H1 (cell line): ENCODE data around the gene TRIM67. TPM values are rescaled to one million over a fixed set of nuclear protein-coding genes. Genes with fewer than 3 reads are reported as not detected.

Experiments used
- CTCF ChIA-PET: fragments of 300-600 bp; sonication (Branson Sonifier 250); formaldehyde crosslinking; loops from one replicate; lab custom pipeline; 2021; ENCODE audit not compliant: partially characterized antibody; lab: Charles Lee
- POLR2A ChIA-PET: fragments of 300-600 bp; sonication (Branson Sonifier 250); formaldehyde crosslinking; loops from one replicate; lab custom pipeline; 2021; ENCODE audit warnings: inconsistent platforms; ENCODE audit not compliant: partially characterized antibody; lab: Charles Lee
- DNase-seq, 2 experiments: peaks; one replicate each; pipeline versions ENCODE4 v3.0.0 to v3.0.0-alpha.2; 2010 to 2022; ENCODE audit warnings: low spot score in 2 of 2, low read depth in 1 of 2, mixed read lengths in 1 of 2
- FAIRE-seq: peaks from 2 replicates; lab custom pipeline; 2011; peaks lifted over from hg19 to GRCh38; lab: Jason Lieb, UNC
- H2AFZ ChIP-seq: 2 replicates; pipeline ENCODE4 v1.8.1; 2012; ENCODE audit warnings: low read length, inconsistent platforms
- H2AK5ac ChIP-seq: 2 replicates; pipeline ENCODE4 v1.6.1; 2013; ENCODE audit warnings: low read depth, low read length
- H2BK120ac ChIP-seq: replicated peaks from 2 replicates; pipeline ENCODE3; 2013; ENCODE audit warnings: low read depth, low read length, inconsistent platforms
- H2BK12ac ChIP-seq: 2 replicates; pipeline ENCODE4 v1.6.1; 2013; ENCODE audit warnings: low read depth, low read length
- H2BK15ac ChIP-seq: 2 replicates; pipeline ENCODE4 v1.6.1; 2013; ENCODE audit warnings: low read length
- H2BK20ac ChIP-seq: 2 replicates; pipeline ENCODE4 v1.6.1; 2013; ENCODE audit warnings: low read length
- H2BK5ac ChIP-seq: 2 replicates; pipeline ENCODE4 v1.6.1; 2013; ENCODE audit warnings: low read depth, low read length
- H3K14ac ChIP-seq: 2 replicates; pipeline ENCODE4 v1.6.1; 2013; ENCODE audit warnings: inconsistent platforms; ENCODE audit not compliant: insufficient read length
- H3K18ac ChIP-seq: 2 replicates; pipeline ENCODE4 v1.6.1; 2013; ENCODE audit warnings: low read length; ENCODE audit errors: extremely low read depth
- H3K23ac ChIP-seq: 2 replicates; pipeline ENCODE4 v1.6.1; 2013; ENCODE audit warnings: inconsistent platforms; ENCODE audit not compliant: insufficient read length
- H3K23me2 ChIP-seq: 2 replicates; pipeline ENCODE4 v1.6.1; 2013; ENCODE audit warnings: low read depth, low read length
- H3K27ac ChIP-seq: 2 replicates; pipeline ENCODE4 v1.6.1; 2011; ENCODE audit warnings: low read depth, low read length, inconsistent platforms
- H3K27me3 ChIP-seq, 4 experiments: replicated peaks in 1 of 4; 1 replicate in 1 of 4; 2 replicates in 3 of 4; pipeline versions ENCODE4 v1.6.1 to v1.8.1; 2011 to 2013; ENCODE audit warnings: low read length in 3 of 4, mild to moderate bottlenecking in 3 of 4, inconsistent platforms in 2 of 4, mixed read lengths in 2 of 4, moderate library complexity in 1 of 4; ENCODE audit not compliant: control insufficient read depth in 3 of 4, insufficient read depth in 3 of 4; ENCODE audit errors: extremely low read depth in 1 of 4
- H3K36me3 ChIP-seq, 4 experiments: 2 replicates each; pipeline versions ENCODE4 v1.6.1 to v1.8.1; 2011 to 2013; ENCODE audit warnings: mild to moderate bottlenecking in 4 of 4, low read length in 3 of 4, moderate library complexity in 2 of 4, control low read depth in 1 of 4, inconsistent platforms in 1 of 4; ENCODE audit not compliant: insufficient read depth in 4 of 4, control insufficient read depth in 2 of 4
- H3K4ac ChIP-seq: replicated peaks from 2 replicates; pipeline ENCODE3; 2013; ENCODE audit warnings: low read length, low read depth, mixed read lengths, inconsistent platforms; ENCODE audit not compliant: insufficient read length
- H3K4me1 ChIP-seq, 4 experiments: replicated peaks in 1 of 4; 1 replicate in 1 of 4; 2 replicates in 3 of 4; pipeline versions ENCODE4 v1.6.1 to v1.8.1; 2011 to 2013; ENCODE audit warnings: low read length in 3 of 4, inconsistent platforms in 2 of 4, mixed read lengths in 1 of 4; ENCODE audit not compliant: insufficient read depth in 4 of 4, control insufficient read depth in 3 of 4
- H3K4me2 ChIP-seq, 2 experiments: 2 replicates each; pipeline versions ENCODE4 v1.6.1 to v1.8.1; 2011 to 2013; ENCODE audit warnings: low read depth in 2 of 2, low read length in 2 of 2, control low read depth in 1 of 2, inconsistent platforms in 1 of 2, mild to moderate bottlenecking in 1 of 2; ENCODE audit not compliant: insufficient read depth in 1 of 2
- H3K4me3 ChIP-seq, 4 experiments: fragments of 200-600, 300-600 bp in 1 of 4; sonication (generic), shearing (Covaris generic), sonication (Bioruptor Twin) in 1 of 4; 2 replicates each; pipeline versions ENCODE4 v1.5.1 to v1.8.1; 2011 to 2016; ENCODE audit warnings: low read length in 4 of 4, low read depth in 3 of 4, control low read depth in 2 of 4, inconsistent platforms in 2 of 4, mild to moderate bottlenecking in 2 of 4, mixed read lengths in 1 of 4, moderate library complexity in 1 of 4; ENCODE audit not compliant: insufficient read depth in 2 of 4; ENCODE audit errors: extremely low read depth in 1 of 4
- H3K56ac ChIP-seq: replicated peaks from 2 replicates; pipeline ENCODE3; 2013; ENCODE audit warnings: low read depth, mild to moderate bottlenecking, mixed read lengths, low read length, inconsistent platforms; ENCODE audit not compliant: insufficient read length
- H3K79me1 ChIP-seq: 2 replicates; pipeline ENCODE4 v1.6.1; 2013; ENCODE audit warnings: low read depth, low read length, control low read depth
- H3K79me2 ChIP-seq, 2 experiments: 2 replicates each; pipeline versions ENCODE4 v1.6.1 to v1.8.1; 2012 to 2013; ENCODE audit warnings: low read length in 2 of 2, mild to moderate bottlenecking in 2 of 2, inconsistent platforms in 1 of 2; ENCODE audit not compliant: insufficient read depth in 2 of 2, control insufficient read depth in 1 of 2
- H3K9ac ChIP-seq, 4 experiments: replicated peaks in 1 of 4; 1 replicate in 1 of 4; 2 replicates in 3 of 4; pipeline versions ENCODE4 v1.6.1 to v1.8.1; 2011 to 2013; ENCODE audit warnings: low read depth in 3 of 4, low read length in 3 of 4, control low read depth in 2 of 4, mild to moderate bottlenecking in 2 of 4, moderate library complexity in 2 of 4, inconsistent platforms in 1 of 4; ENCODE audit errors: extremely low read depth in 1 of 4
- H3K9me3 ChIP-seq, 2 experiments: 2 replicates each; pipeline versions ENCODE4 v1.6.1 to v1.8.1; 2012 to 2013; ENCODE audit warnings: mild to moderate bottlenecking in 2 of 2, moderate library complexity in 2 of 2, control low read depth in 1 of 2, inconsistent platforms in 1 of 2, low read depth in 1 of 2, low read length in 1 of 2, mixed read lengths in 1 of 2; ENCODE audit not compliant: insufficient read depth in 2 of 2
- H4K20me1 ChIP-seq, 2 experiments: replicated peaks in 1 of 2; 2 replicates each; pipeline versions ENCODE3 to v1.8.1; 2011 to 2013; ENCODE audit warnings: inconsistent platforms in 2 of 2, low read length in 2 of 2, mild to moderate bottlenecking in 1 of 2; ENCODE audit not compliant: insufficient read depth in 2 of 2, control insufficient read depth in 1 of 2
- H4K5ac ChIP-seq: 2 replicates; pipeline ENCODE4 v1.6.1; 2013; ENCODE audit warnings: low read length, low read depth, mixed read lengths, inconsistent platforms; ENCODE audit not compliant: insufficient read length
- H4K8ac ChIP-seq: 2 replicates; pipeline ENCODE4 v1.8.0; 2013; ENCODE audit warnings: mild to moderate bottlenecking, moderate library complexity, low read length, inconsistent platforms; ENCODE audit not compliant: insufficient read depth; ENCODE audit errors: extremely low read depth
- H4K91ac ChIP-seq: replicated peaks from 2 replicates; pipeline ENCODE3; 2013; ENCODE audit warnings: low read length, mixed read lengths, inconsistent platforms; ENCODE audit not compliant: insufficient read length
- CHD1 ChIP-seq: IDR thresholded peaks from 2 replicates; pipeline ENCODE4 v1.6.1; 2012; ENCODE audit warnings: low read depth, low read length, improper control_type of control experiment
- EZH2 ChIP-seq: fragments of 200-600 bp; sonication (generic); IDR thresholded peaks from 2 replicates; pipeline ENCODE4 v1.7.1; 2012; ENCODE audit warnings: low read depth, mild to moderate bottlenecking, moderate library complexity, low read length, inconsistent platforms; ENCODE audit not compliant: severe bottlenecking
- MAX ChIP-seq: IDR thresholded peaks from 2 replicates; pipeline ENCODE4 v1.6.1; 2012; ENCODE audit warnings: inconsistent platforms
- POLR2AphosphoS5 ChIP-seq: IDR thresholded peaks from 2 replicates; pipeline ENCODE4 v1.6.1; 2011; ENCODE audit warnings: low read depth, low read length
- SIRT6 ChIP-seq: IDR thresholded peaks from one replicate; pipeline ENCODE4 v1.7.1; 2012; ENCODE audit warnings: low read length, inconsistent platforms
- TAF7 ChIP-seq: optimal IDR thresholded peaks from 2 replicates; pipeline ENCODE3; 2011; ENCODE audit warnings: low read depth, mild to moderate bottlenecking, inconsistent platforms, low read length, moderate library complexity, borderline replicate concordance
- TCF12 ChIP-seq: IDR thresholded peaks from 2 replicates; pipeline ENCODE4 v1.6.1; 2011; ENCODE audit warnings: low read depth, mild to moderate bottlenecking, low read length
- WGBS, 2 experiments: shearing (Covaris generic) in 1 of 2; methylation state at CpG; one replicate each; pipeline versions ENCODE4 v1.1.6 to v1.1.7; 2013 to 2015; ENCODE audit warnings: low lambda C conversion rate in 2 of 2, mixed read lengths in 2 of 2, inconsistent platforms in 1 of 2, low coverage in 1 of 2, missing lambda C conversion rate in 1 of 2; ENCODE audit not compliant: insufficient replicate concordance in 2 of 2, insufficient coverage in 1 of 2, insufficient read length in 1 of 2; ENCODE audit errors: extremely low coverage in 1 of 2, missing lambda C conversion rate in 1 of 2; 5-methylcytosine and 5-hydroxymethylcytosine counted together
- polyA plus RNA-seq, 7 experiments: library from polyadenylated mRNA; depleted of rRNA in 3 of 7; stranded (reverse) in 5 of 7; unstranded in 2 of 7; fragments of >200 nt in 5 of 7; fragments of 200-250 nt in 2 of 7; gene quantifications; 1 replicate in 5 of 7; 2 replicates in 1 of 7; 4 replicates in 1 of 7; pipeline versions ENCODE4 v1.2.1 to v1.2.3, GENCODE V29; 2011 to 2013; ENCODE audit warnings: missing spikeins in 2 of 7, mixed read lengths in 2 of 7
- total RNA-seq: library from RNA; stranded (reverse); fragmentation: NEBNext Ultra II Directional; extraction: Animal tissue kit (Norgen Biotek cat#: 25700); gene quantifications from 2 replicates; pipeline ENCODE4 v1.2.1, GENCODE V29; 2021

Gene TRIM67
- total and polyA plus RNA-seq, 2 of the 8 experiments (the other 6 are each of a cell fraction or from before 2014, with no cell fraction given), result under 0.01 TPM; not detected in 1

GRCh38 chr1:231139125-231139649, 22.7 kb upstream of the TRIM67 start:
- Histone ChIP-seq H4K8ac (no peak overlapping the region), H4K20me1 (no peaks in the 10 kb centered on the region), H2AFZ (no peak overlapping the region), H3K23ac (no peak overlapping the region), H3K4me1 (no peaks in the 10 kb centered on the region), H3K27ac (no peak overlapping the region), H2AK5ac (no peak overlapping the region), H3K79me1 (no peaks in the 10 kb centered on the region), H2BK5ac (no peak overlapping the region), H3K4ac (no peak overlapping the region), H3K23me2 (no peaks in the 10 kb centered on the region), H3K9me3 (no peaks in the 10 kb centered on the region), H3K27me3 (peaks cover 0 to 7% (median 3%) of the 10 kb centered on the region in 4 experiments; a peak in 3 of 7 replicates), H4K91ac (no peak overlapping the region), H3K56ac (no peak overlapping the region), H3K4me3 (no peak overlapping the region), H3K4me2 (no peak overlapping the region), H2BK12ac (no peak overlapping the region), H3K79me2 (no peaks in the 10 kb centered on the region), H3K36me3 (no peaks in the 10 kb centered on the region), H3K9ac (no peak overlapping the region), H3K14ac (no peak overlapping the region), H3K18ac (no peak overlapping the region), H4K5ac (no peak overlapping the region), H2BK20ac (no peak overlapping the region), H2BK15ac (no peak overlapping the region), H2BK120ac (no peak overlapping the region)
- ChIA-PET CTCF (interaction anchor here (0.6 to 1.4 kb wide), 2 partner anchors 72 to 259 kb away, joined by 3 to 4 read pairs; no protein-coding TSS in a partner anchor), POLR2A (no interaction called here)
- no peak for DNase-seq
- no peak for FAIRE-seq
- 93% methylated on average over 3 of the region's 3 CpGs; no CpG with 5 or more reads in 1 of the 2 experiments for WGBS, 2 experiments
- TF ChIP-seq MAX (no peak), SIRT6 (no peak), EZH2 (no peak), TCF12 (no peak), TAF7 (no peak), CHD1 (no peak), POLR2AphosphoS5 (no peak)
